Neural cell (in vitro differentiated cells): Measurements from ENCODE around the gene VPREB3.

Source experiments
- CTCF ChIP-seq: fragments of 450-650 bp; IDR thresholded peaks from 2 replicates; pipeline ENCODE4 v1.5.1; 2014; ENCODE audit warnings: antibody characterized with exemption, mild to moderate bottlenecking, moderate library complexity; ENCODE audit not compliant: poor library complexity, severe bottlenecking
- EP300 ChIP-seq: fragments of 450-650 bp; conservative IDR thresholded peaks from 2 replicates; pipeline ENCODE4 v1.6.1; 2014; ENCODE audit warnings: antibody characterized with exemption, mild to moderate bottlenecking, moderate library complexity; ENCODE audit not compliant: poor library complexity, severe bottlenecking
- EZH2 ChIP-seq: fragments of 200-600, 300-800 bp; shearing (Covaris generic), sonication (generic); IDR thresholded peaks from 2 replicates; pipeline ENCODE4 v1.6.1; 2014; ENCODE audit warnings: antibody characterized with exemption, low read length, borderline replicate concordance, mild to moderate bottlenecking; ENCODE audit not compliant: insufficient read depth, poor library complexity, severe bottlenecking
- POLR2AphosphoS5 ChIP-seq: IDR thresholded peaks from 2 replicates; pipeline ENCODE4 v1.6.1; 2012
- REST ChIP-seq: IDR thresholded peaks from 2 replicates; pipeline ENCODE4 v1.6.1; 2012; ENCODE audit warnings: borderline replicate concordance
- SMC3 ChIP-seq: fragments of 450-650 bp; conservative IDR thresholded peaks from 2 replicates; pipeline ENCODE4 v1.6.1; 2014; ENCODE audit warnings: antibody characterized with exemption, mild to moderate bottlenecking, moderate library complexity; ENCODE audit not compliant: poor library complexity
- TAF1 ChIP-seq: IDR thresholded peaks from 2 replicates; pipeline ENCODE4 v1.6.1; 2012; ENCODE audit warnings: low read depth

DNA sequence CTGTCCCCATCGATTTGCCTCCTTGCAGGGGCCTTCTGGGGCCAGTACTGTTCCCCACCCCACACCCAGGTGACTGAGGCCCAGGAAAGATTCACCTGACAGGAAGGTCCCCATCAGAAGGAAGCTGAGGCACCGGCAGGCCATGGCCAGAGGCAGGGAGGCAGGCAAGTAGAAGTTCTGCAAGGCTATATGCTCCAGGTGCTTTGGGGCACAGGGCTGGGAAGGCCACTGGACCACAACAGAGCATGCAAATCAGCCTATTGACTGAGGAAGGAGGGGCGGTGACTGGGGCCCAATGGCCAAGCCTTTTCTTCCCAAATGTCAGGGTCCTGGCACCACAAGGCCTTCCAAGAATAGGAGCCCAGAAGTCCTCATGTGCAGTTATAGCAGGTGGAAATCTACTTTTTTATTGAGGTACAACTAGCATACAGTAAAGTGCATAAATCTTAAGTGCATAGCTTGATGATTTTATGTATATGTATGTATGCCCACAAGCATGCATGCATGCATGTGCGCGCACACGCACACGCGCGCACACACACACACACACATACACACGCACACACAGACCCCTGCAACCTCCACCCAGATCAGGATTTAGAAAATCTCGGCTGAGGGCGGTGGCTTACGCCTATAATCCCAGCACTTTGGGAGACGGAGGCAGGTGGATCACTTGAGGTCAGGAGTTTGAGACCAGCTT lies at the start of gene VPREB3:
- no peak for TF ChIP-seq CTCF
- TF ChIP-seq EP300: no peak
- no peak for TF ChIP-seq REST
- no peak for TF ChIP-seq POLR2AphosphoS5
- no peak for TF ChIP-seq EZH2
- TF ChIP-seq TAF1: no peak
- no peak for TF ChIP-seq SMC3
